Ascending aorta (tissue), 2 donors: Measurements from ENCODE around the gene OR2L8. TPM values are rescaled to one million over a fixed set of nuclear protein-coding genes. Genes with fewer than 3 reads are reported as not detected.

ENCODE experiments used
- DNase-seq, 2 donors: peaks; one replicate each; pipeline ENCODE4 v3.0.0-alpha.2; 2019; ENCODE audit warnings: low spot score in 2 of 2
- H3K27ac ChIP-seq, 2 donors: fragments of 200-600 bp; sonication (generic); one replicate each; pipeline ENCODE4 v1.5.1; 2016 to 2017; ENCODE audit warnings: mild to moderate bottlenecking in 1 of 2
- H3K27me3 ChIP-seq: fragments of 200-600 bp; sonication (generic); one replicate; pipeline ENCODE4 v1.5.1; 2017
- H3K36me3 ChIP-seq, 2 donors: fragments of 200-600 bp; sonication (generic); one replicate each; pipeline ENCODE4 v1.5.1; 2016
- H3K4me1 ChIP-seq, 2 donors: fragments of 200-600 bp; sonication (generic); one replicate each; pipeline ENCODE4 v1.5.1; 2016 to 2017; ENCODE audit warnings: mild to moderate bottlenecking in 1 of 2
- H3K4me3 ChIP-seq, 2 donors: fragments of 200-600 bp; sonication (generic); one replicate each; pipeline ENCODE4 v1.5.1; 2016 to 2017; ENCODE audit warnings: mild to moderate bottlenecking in 1 of 2
- H3K9me3 ChIP-seq, 2 donors: fragments of 200-600 bp; sonication (generic); one replicate each; pipeline ENCODE4 v1.5.1; 2016
- CTCF ChIP-seq, 3 experiments: fragments of 200-600 bp in 2 of 3; fragments of 450-650 bp in 1 of 3; sonication (generic) in 2 of 3; IDR thresholded peaks; one replicate each; pipeline ENCODE4 v1.5.1; 2016 to 2019; ENCODE audit warnings: antibody characterized with exemption in 3 of 3, mild to moderate bottlenecking in 1 of 3, moderate library complexity in 1 of 3
- intact Hi-C: fragments of 100-400 bp; cut with DNase I; formaldehyde crosslinking; loops from one replicate; pipeline ENCODE4 v1.15.1; 2023
- total RNA-seq: library from RNA; depleted of rRNA; stranded (reverse); fragments of >200 nt; gene quantifications from one replicate; pipeline ENCODE4 v1.1.0, GENCODE V29; 2016

The OR2L8 gene
- total RNA-seq, 1 donor from 2014 or later, result not detected

GRCh38 chr1:247966532-247967204 lies 18.0 kb downstream of the OR2L8 start:
- H3K36me3 ChIP-seq, result no peaks in the 10 kb centered on the region
- no peaks in the 10 kb centered on the region for H3K9me3 ChIP-seq
- H3K27ac ChIP-seq, result no peak overlapping the region
- H3K4me1 ChIP-seq, result no peaks in the 10 kb centered on the region
- no peak for DNase-seq
- no peaks in the 10 kb centered on the region for H3K27me3 ChIP-seq
- no peak for TF ChIP-seq CTCF (IDR thresholded peaks at IDR 0.05)
- intact Hi-C loops, result no loop called here
- H3K4me3 ChIP-seq, result no peak overlapping the region

- no peak overlapping the region for H3K27ac ChIP-seq
Observed at GRCh38 chr1:247992986-247993385, 44.3 kb downstream of the OR2L8 start.

GRCh38 chr1:247998811-247999210 lies 50.2 kb downstream of the OR2L8 start:
- no peak for DNase-seq
- TF ChIP-seq CTCF (IDR thresholded peaks at IDR 0.05), result no peak
- intact Hi-C loops, result no loop called here
- H3K4me1 ChIP-seq, result no peaks in the 10 kb centered on the region
- no peaks in the 10 kb centered on the region for H3K36me3 ChIP-seq
- no peak overlapping the region for H3K4me3 ChIP-seq
- H3K27ac ChIP-seq, result no peak overlapping the region
- no peaks in the 10 kb centered on the region for H3K9me3 ChIP-seq
- no peaks in the 10 kb centered on the region for H3K27me3 ChIP-seq

More at GRCh38 chr1:247992986-247993385, 44.3 kb downstream of the OR2L8 start:
- no peak overlapping the region for H3K4me3 ChIP-seq
- no peak for DNase-seq
- no peaks in the 10 kb centered on the region for H3K27me3 ChIP-seq
- no peaks in the 10 kb centered on the region for H3K4me1 ChIP-seq
- no peak for TF ChIP-seq CTCF (IDR thresholded peaks at IDR 0.05)
- H3K9me3 ChIP-seq, result no peaks in the 10 kb centered on the region
- H3K36me3 ChIP-seq, result no peaks in the 10 kb centered on the region
- intact Hi-C loops, result no loop called here

Other genes with a start within 250 kb of the OR2L8 start
- not detected for gene OR6F1, start 232.2 kb upstream of the OR2L8 start, total RNA-seq
- gene OR14K1, start 210.2 kb upstream of the OR2L8 start, total RNA-seq, result not detected
- not detected for gene OR14A2, start 200.7 kb upstream of the OR2L8 start, total RNA-seq
- gene OR1C1, start 188.3 kb upstream of the OR2L8 start, total RNA-seq, result not detected
- gene OR14A16, start 124.7 kb upstream of the OR2L8 start, total RNA-seq, result not detected
- gene OR11L1, start 107.0 kb upstream of the OR2L8 start, total RNA-seq, result not detected
- 0.53 TPM for gene TRIM58, start 91.7 kb upstream of the OR2L8 start, total RNA-seq
- gene OR2W3, start 53.3 kb upstream of the OR2L8 start, total RNA-seq, result not detected
- not detected for gene OR2T8, start 28.6 kb upstream of the OR2L8 start, total RNA-seq
- gene OR2AJ1, start 24.0 kb upstream of the OR2L8 start, total RNA-seq, result not detected
- gene OR2AK2, start 16.4 kb downstream of the OR2L8 start, total RNA-seq, result not detected
- gene OR2L5, start 64.8 kb downstream of the OR2L8 start, total RNA-seq, result not detected
- not detected for gene OR2L2, start 81.2 kb downstream of the OR2L8 start, total RNA-seq
- not detected for gene OR2L3, start 98.0 kb downstream of the OR2L8 start, total RNA-seq
- gene OR2L13, start 146.3 kb downstream of the OR2L8 start, total RNA-seq, result not detected
- gene OR2M5, start 196.3 kb downstream of the OR2L8 start, total RNA-seq, result not detected
- not detected for gene OR2M2, start 226.0 kb downstream of the OR2L8 start, total RNA-seq
- gene OR2M3, start 248.4 kb downstream of the OR2L8 start, total RNA-seq, result not detected